H9 (cell line): Measurements from ENCODE around the gene BACE1-AS. TPM values are rescaled to one million over a fixed set of nuclear protein-coding genes. Genes with fewer than 3 reads are reported as not detected.

ENCODE experiments used
- DNase-seq: peaks from one replicate; pipeline ENCODE4 v3.0.0-alpha.2; 2017
- H2AFZ ChIP-seq: one replicate; pipeline ENCODE4 v1.6.1; 2013; ENCODE audit warnings: mild to moderate bottlenecking, low read length, control low read depth, moderate library complexity
- H2AK5ac ChIP-seq: 2 replicates; pipeline ENCODE4 v1.6.1; 2013; ENCODE audit warnings: low read length, control low read depth, mixed read lengths; ENCODE audit not compliant: insufficient read length
- H2BK120ac ChIP-seq: one replicate; pipeline ENCODE4 v1.6.1; 2013; ENCODE audit warnings: low read depth, mild to moderate bottlenecking, low read length, control low read depth, inconsistent platforms; ENCODE audit not compliant: poor library complexity, severe bottlenecking
- H2BK12ac ChIP-seq: 2 replicates; pipeline ENCODE4 v1.6.1; 2013; ENCODE audit warnings: low read length, control low read depth, mixed read lengths, low read depth; ENCODE audit not compliant: insufficient read length
- H2BK15ac ChIP-seq: 2 replicates; pipeline ENCODE4 v1.6.1; 2013; ENCODE audit warnings: low read depth, low read length, control low read depth
- H2BK20ac ChIP-seq: one replicate; pipeline ENCODE4 v1.6.1; 2013; ENCODE audit warnings: low read depth, mild to moderate bottlenecking, low read length, control low read depth, inconsistent platforms; ENCODE audit not compliant: poor library complexity, severe bottlenecking
- H2BK5ac ChIP-seq: 2 replicates; pipeline ENCODE4 v1.6.1; 2013; ENCODE audit warnings: low read length, control low read depth, mixed read lengths; ENCODE audit not compliant: insufficient read length
- H3K14ac ChIP-seq: 2 replicates; pipeline ENCODE4 v1.6.1; 2013; ENCODE audit warnings: low read length, control low read depth; ENCODE audit not compliant: insufficient read depth
- H3K18ac ChIP-seq: 2 replicates; pipeline ENCODE4 v1.6.1; 2013; ENCODE audit warnings: low read depth, mild to moderate bottlenecking, mixed read lengths, low read length, control low read depth; ENCODE audit not compliant: insufficient read length
- H3K23ac ChIP-seq: 2 replicates; pipeline ENCODE4 v1.6.1; 2013; ENCODE audit warnings: low read length, control low read depth, mixed read lengths, low read depth; ENCODE audit not compliant: insufficient read length
- H3K23me2 ChIP-seq: 2 replicates; pipeline ENCODE4 v1.6.1; 2013; ENCODE audit warnings: low read depth, mild to moderate bottlenecking, mixed read lengths, low read length, control low read depth; ENCODE audit not compliant: insufficient read length, poor library complexity, severe bottlenecking
- H3K27ac ChIP-seq: 2 replicates; pipeline ENCODE4 v1.5.1; 2013; ENCODE audit warnings: low read length, control low read depth, mixed read lengths, low read depth; ENCODE audit not compliant: insufficient read length
- H3K27me3 ChIP-seq: 2 replicates; pipeline ENCODE4 v1.6.1; 2013; ENCODE audit warnings: low read length, control low read depth, inconsistent platforms; ENCODE audit not compliant: insufficient read depth
- H3K4ac ChIP-seq: 2 replicates; pipeline ENCODE4 v1.6.1; 2013; ENCODE audit warnings: low read depth, mild to moderate bottlenecking, control low read depth, inconsistent platforms, low read length, moderate library complexity
- H3K4me1 ChIP-seq: 2 replicates; pipeline ENCODE4 v1.6.1; 2013; ENCODE audit warnings: low read length, control low read depth, inconsistent platforms; ENCODE audit not compliant: insufficient read depth
- H3K4me2 ChIP-seq: 2 replicates; pipeline ENCODE4 v1.6.1; 2013; ENCODE audit warnings: low read length, control low read depth, mixed read lengths; ENCODE audit not compliant: insufficient read length, insufficient read depth
- H3K56ac ChIP-seq: 2 replicates; pipeline ENCODE4 v1.6.1; 2013; ENCODE audit warnings: low read depth, mild to moderate bottlenecking, mixed read lengths, low read length, control low read depth; ENCODE audit not compliant: insufficient read length
- H3K79me1 ChIP-seq: 2 replicates; pipeline ENCODE4 v1.6.1; 2013; ENCODE audit warnings: low read depth, mild to moderate bottlenecking, moderate library complexity, low read length, control low read depth, inconsistent platforms; ENCODE audit not compliant: insufficient read depth, poor library complexity, severe bottlenecking
- H3K79me2 ChIP-seq: 2 replicates; pipeline ENCODE4 v1.6.1; 2013; ENCODE audit warnings: low read length, control low read depth, inconsistent platforms; ENCODE audit not compliant: insufficient read depth
- H3K9ac ChIP-seq: 2 replicates; pipeline ENCODE4 v1.6.1; 2013; ENCODE audit warnings: low read length, control low read depth, mixed read lengths; ENCODE audit not compliant: insufficient read length; ENCODE audit errors: extremely low read depth
- H3K9me3 ChIP-seq: one replicate; pipeline ENCODE4 v1.6.1; 2013; ENCODE audit warnings: low read depth, low read length, inconsistent platforms; ENCODE audit not compliant: control insufficient read depth
- H3T11ph ChIP-seq: one replicate; pipeline ENCODE4 v1.6.1; 2013; ENCODE audit warnings: mild to moderate bottlenecking, low read length, control low read depth, inconsistent platforms
- H4K20me1 ChIP-seq: one replicate; pipeline ENCODE4 v1.6.1; 2013; ENCODE audit not compliant: control insufficient read depth, insufficient read length, insufficient read depth
- H4K5ac ChIP-seq: 2 replicates; pipeline ENCODE4 v1.6.1; 2013; ENCODE audit warnings: low read depth, mild to moderate bottlenecking, mixed read lengths, low read length, control low read depth; ENCODE audit not compliant: insufficient read length
- H4K8ac ChIP-seq: replicated peaks from 2 replicates; pipeline ENCODE4 v1.6.1; 2013; ENCODE audit warnings: low read length, control low read depth, mixed read lengths, low read depth; ENCODE audit not compliant: insufficient read length
- H4K91ac ChIP-seq: 2 replicates; pipeline ENCODE4 v1.6.1; 2013; ENCODE audit warnings: low read depth, mild to moderate bottlenecking, moderate library complexity, mixed read lengths, low read length, control low read depth; ENCODE audit not compliant: insufficient read length
- H3K27ac Mint-ChIP-seq, 3 experiments: 2 replicates in 2 of 3; 3 replicates in 1 of 3; pipeline ENCODE4 v1.8.0; 2020 to 2021; ENCODE audit warnings: mixed read lengths in 3 of 3, mild to moderate bottlenecking in 1 of 3, moderate library complexity in 1 of 3
- H3K27me3 Mint-ChIP-seq: 2 replicates; pipeline ENCODE4 v1.8.0; 2021; ENCODE audit warnings: low read depth, mild to moderate bottlenecking, moderate library complexity, mixed read lengths
- H3K36me3 Mint-ChIP-seq, 3 experiments: 2 replicates in 2 of 3; 3 replicates in 1 of 3; pipeline ENCODE4 v1.8.0; 2020 to 2021; ENCODE audit warnings: low read depth in 3 of 3, mixed read lengths in 3 of 3; ENCODE audit not compliant: insufficient read depth in 1 of 3
- H3K4me1 Mint-ChIP-seq, 2 experiments: 2 replicates each; pipeline ENCODE4 v1.8.0; 2020; ENCODE audit warnings: mixed read lengths in 2 of 2
- H3K4me3 Mint-ChIP-seq, 2 experiments: 2 replicates in 1 of 2; 3 replicates in 1 of 2; pipeline ENCODE4 v1.8.0; 2020 to 2021; ENCODE audit warnings: mild to moderate bottlenecking in 2 of 2, mixed read lengths in 2 of 2, moderate library complexity in 1 of 2
- H3K9me3 Mint-ChIP-seq, 2 experiments: 2 replicates in 1 of 2; 3 replicates in 1 of 2; pipeline ENCODE4 v1.8.0; 2020; ENCODE audit warnings: mild to moderate bottlenecking in 2 of 2, mixed read lengths in 2 of 2, moderate library complexity in 1 of 2
- WGBS: extraction: QIAGEN DNeasy Blood & Tissue Kit; methylation state at CpG from one replicate; pipeline ENCODE4 v1.1.7; 2013; ENCODE audit warnings: missing lambda C conversion rate, low lambda C conversion rate, mixed read lengths; ENCODE audit not compliant: insufficient read length; ENCODE audit errors: extremely low coverage; 5-methylcytosine and 5-hydroxymethylcytosine counted together
- total RNA-seq: library from RNA; stranded (reverse); gene quantifications from 2 replicates; pipeline ENCODE4 v1.2.1, GENCODE V29; 2021
- TF ChIP-seq, protein P1 (sequence below): fragments of 200-600 bp; sonication (generic); conservative IDR thresholded peaks from 3 replicates; pipeline ENCODE4 v1.8.0; 2021; ENCODE audit warnings: antibody characterized with exemption, mild to moderate bottlenecking

BACE1-AS gene
- total RNA-seq, 1 experiment from 2014 or later, result 9.9 TPM

DNA sequence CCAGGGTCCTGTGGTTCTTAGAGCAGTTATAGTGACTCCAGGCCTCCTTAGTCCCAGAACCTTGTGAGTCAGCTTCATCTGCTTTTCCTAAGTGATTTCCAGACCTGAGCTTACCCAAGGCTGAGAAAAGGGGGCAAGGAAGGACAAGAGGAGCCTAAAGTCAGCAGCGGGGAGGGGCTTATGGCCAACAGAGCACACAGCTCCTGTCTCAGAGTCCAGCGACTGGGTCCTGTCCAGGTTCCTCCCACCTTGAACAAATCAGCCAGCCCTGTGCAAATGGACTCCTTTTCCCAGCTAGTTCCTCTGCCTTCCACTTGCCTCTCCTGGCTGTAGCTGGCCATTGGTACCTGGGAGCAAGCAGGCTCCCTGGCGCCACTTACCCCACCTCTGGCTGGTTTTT, 14.0 kb downstream of the BACE1-AS start:
- Histone ChIP-seq H2BK15ac (no peak overlapping the region), H3K9me3 (no peaks in the 10 kb centered on the region), H2BK120ac (no peak overlapping the region), H3K27me3 (no peaks in the 10 kb centered on the region), H3K4me2 (no peak overlapping the region), H3K23ac (no peak overlapping the region), H3K14ac (no peak overlapping the region), H3K79me2 (no peaks in the 10 kb centered on the region), H2BK12ac (no peak overlapping the region), H4K5ac (no peak overlapping the region), H3K4me1 (peaks cover 3% of the 10 kb centered on the region; the same call in 1 of the 2 replicates), H2BK5ac (no peak overlapping the region), H2AK5ac (no peak overlapping the region), H3K18ac (no peak overlapping the region), H4K8ac (no peak overlapping the region), H2AFZ (no peak overlapping the region), H2BK20ac (no peak overlapping the region), H4K20me1 (no peaks in the 10 kb centered on the region), H3K4ac (no peak overlapping the region), H3K79me1 (no peaks in the 10 kb centered on the region), H3T11ph (no peak overlapping the region), H3K23me2 (no peaks in the 10 kb centered on the region), H3K56ac (no peak overlapping the region), H3K9ac (no peak overlapping the region), H3K27ac (no peak overlapping the region), H4K91ac (no peak overlapping the region)
- no peaks in the 10 kb centered on the region for H3K9me3 Mint-ChIP-seq
- H3K36me3 Mint-ChIP-seq, result no peaks in the 10 kb centered on the region
- WGBS, result no CpG with 5 or more reads among the region's 3 CpGs
- peaks cover 28 to 30% of the 10 kb centered on the region in 2 experiments for H3K4me1 Mint-ChIP-seq
- H3K4me3 Mint-ChIP-seq, result no peak overlapping the region
- TF ChIP-seq, protein P1, sequence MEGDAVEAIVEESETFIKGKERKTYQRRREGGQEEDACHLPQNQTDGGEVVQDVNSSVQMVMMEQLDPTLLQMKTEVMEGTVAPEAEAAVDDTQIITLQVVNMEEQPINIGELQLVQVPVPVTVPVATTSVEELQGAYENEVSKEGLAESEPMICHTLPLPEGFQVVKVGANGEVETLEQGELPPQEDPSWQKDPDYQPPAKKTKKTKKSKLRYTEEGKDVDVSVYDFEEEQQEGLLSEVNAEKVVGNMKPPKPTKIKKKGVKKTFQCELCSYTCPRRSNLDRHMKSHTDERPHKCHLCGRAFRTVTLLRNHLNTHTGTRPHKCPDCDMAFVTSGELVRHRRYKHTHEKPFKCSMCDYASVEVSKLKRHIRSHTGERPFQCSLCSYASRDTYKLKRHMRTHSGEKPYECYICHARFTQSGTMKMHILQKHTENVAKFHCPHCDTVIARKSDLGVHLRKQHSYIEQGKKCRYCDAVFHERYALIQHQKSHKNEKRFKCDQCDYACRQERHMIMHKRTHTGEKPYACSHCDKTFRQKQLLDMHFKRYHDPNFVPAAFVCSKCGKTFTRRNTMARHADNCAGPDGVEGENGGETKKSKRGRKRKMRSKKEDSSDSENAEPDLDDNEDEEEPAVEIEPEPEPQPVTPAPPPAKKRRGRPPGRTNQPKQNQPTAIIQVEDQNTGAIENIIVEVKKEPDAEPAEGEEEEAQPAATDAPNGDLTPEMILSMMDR, result no peak
- no peak for DNase-seq
- no peak overlapping the region for H3K27ac Mint-ChIP-seq
- peaks cover 3% of the 10 kb centered on the region; the same call in 1 of the 2 replicates for H3K27me3 Mint-ChIP-seq
